Measurements from ENCODE around the gene TAB3.

The TAB3 gene, protein sequence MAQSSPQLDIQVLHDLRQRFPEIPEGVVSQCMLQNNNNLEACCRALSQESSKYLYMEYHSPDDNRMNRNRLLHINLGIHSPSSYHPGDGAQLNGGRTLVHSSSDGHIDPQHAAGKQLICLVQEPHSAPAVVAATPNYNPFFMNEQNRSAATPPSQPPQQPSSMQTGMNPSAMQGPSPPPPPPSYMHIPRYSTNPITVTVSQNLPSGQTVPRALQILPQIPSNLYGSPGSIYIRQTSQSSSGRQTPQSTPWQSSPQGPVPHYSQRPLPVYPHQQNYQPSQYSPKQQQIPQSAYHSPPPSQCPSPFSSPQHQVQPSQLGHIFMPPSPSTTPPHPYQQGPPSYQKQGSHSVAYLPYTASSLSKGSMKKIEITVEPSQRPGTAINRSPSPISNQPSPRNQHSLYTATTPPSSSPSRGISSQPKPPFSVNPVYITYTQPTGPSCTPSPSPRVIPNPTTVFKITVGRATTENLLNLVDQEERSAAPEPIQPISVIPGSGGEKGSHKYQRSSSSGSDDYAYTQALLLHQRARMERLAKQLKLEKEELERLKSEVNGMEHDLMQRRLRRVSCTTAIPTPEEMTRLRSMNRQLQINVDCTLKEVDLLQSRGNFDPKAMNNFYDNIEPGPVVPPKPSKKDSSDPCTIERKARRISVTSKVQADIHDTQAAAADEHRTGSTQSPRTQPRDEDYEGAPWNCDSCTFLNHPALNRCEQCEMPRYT

DNA sequence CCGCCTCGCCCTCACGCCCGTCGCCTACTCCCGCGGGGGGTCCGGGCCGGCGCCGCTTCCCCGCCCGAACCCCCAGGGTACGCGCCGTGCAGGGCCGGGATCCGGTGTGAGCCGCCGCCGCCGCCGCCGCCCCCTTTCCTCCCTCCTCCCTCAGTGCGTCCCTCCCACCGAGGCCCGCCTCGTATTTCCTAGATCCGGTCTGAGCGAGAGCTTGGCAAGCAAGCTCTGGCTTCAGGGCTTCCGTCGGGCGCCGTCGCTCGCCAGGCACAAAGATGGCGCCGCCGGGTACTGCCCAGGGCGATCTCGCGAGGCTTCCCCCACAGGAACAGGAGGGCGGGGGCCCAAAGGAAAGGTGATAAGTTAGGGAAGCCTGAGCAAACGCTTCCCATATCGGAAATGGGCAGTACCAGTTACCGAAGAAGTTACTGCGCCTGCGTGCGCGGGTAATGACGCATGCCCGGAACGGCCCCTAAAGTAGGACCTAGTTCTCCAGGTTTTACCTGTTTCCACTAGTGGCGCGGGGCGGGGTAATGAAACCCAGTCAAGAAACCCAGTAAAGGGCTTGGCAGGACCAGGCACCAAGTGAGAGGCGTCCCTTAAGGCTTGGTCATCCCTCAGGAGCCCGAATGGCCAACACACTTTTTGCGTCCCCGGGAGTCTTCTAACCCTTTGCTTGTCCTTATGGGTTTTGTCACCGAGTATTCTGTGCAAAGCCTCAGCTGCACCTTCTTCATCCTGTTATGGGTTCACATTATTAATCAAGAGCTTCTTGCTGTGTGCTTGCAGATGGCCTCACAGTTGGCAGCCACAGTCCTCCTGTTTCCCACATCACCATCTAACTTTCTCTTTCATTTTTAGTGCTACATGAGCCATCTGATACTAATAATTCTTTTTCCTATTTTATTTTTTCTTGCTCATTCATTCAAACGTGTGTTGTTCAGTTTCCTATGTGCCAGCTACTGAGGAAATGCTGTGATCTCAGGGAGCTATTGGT, at the start of gene TAB3:
Gene TAB3 (minus strand): TSS at position 108 of the 994 bp plus-strand sequence. CDS start 29,666 bp downstream, outside the sequence.
- peak; percentile 98 for DNase-seq

GRCh38 chrX:30938295-30938694, 49.2 kb upstream of the TAB3 start:
- no peak for DNase-seq

DNA sequence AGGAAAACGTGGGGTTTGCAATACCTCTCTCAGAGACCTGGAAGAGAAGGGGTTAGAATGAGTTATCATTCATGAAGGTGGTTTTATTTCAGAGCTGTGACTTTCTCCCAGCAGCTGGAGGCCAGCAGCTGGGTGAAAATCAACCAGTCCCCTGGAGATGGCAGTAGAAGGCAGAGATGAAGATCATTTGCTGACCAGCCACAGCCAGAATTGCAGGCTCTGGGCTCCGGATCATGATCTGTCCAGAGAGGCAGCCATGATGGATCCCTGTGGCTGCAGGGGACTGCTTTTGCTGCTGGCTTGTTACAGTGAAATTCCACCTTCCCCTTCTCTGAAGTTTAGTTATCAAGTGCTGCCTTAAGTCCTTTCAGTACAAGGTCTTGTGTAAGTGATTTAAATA, 46.9 kb upstream of the TAB3 start:
- peak; percentile 3 for DNase-seq

- DNase-seq: no peak
Observed at GRCh38 chrX:30931920-30932319, 42.9 kb upstream of the TAB3 start.

- no peak for DNase-seq
Observed at GRCh38 chrX:30930679-30931078, 41.6 kb upstream of the TAB3 start.

DNA sequence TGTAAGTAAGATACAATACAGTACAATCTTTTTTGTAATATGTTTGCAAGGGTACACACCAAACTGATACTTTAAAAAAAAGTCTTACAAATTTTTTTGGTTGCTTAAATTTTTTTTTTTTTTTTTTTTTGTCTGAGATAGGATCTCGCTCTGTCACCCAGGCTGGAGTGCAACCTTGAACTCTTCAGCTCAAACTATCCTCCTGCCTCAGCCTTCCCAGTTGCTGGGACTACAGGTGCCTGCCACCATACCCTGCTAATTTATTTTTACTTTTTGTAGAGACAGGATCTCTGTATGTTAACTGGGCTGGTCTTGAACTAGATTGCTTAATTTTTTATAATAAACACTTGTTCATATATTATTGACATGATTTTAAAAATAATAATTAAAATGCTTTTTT, 41.1 kb upstream of the TAB3 start:
- no peak for DNase-seq

GRCh38 chrX:30920271-30920670, 31.2 kb upstream of the TAB3 start:
- no peak for DNase-seq

GRCh38 chrX:30918480-30918879, 29.4 kb upstream of the TAB3 start:
- DNase-seq: no peak

DNA sequence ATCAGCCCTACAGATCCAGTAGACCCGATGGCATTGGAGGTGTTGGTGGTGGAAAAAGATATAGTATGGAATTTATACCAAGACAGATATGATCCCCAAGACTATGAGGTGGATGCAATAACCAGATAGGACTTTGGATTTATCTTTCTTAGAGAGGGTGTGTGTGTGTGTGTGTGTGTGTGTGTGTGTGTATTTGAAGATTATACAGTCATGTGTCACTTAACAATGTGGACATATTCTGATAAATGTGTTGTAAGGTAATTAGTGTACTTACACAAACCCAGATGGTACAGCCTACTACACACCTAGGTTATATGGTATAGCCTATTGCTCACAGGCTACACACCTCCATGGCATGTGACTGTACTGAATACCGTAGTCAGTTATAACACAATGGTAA, 24.4 kb upstream of the TAB3 start:
- no peak for DNase-seq

GRCh38 chrX:30910124-30910860, 21.2 kb upstream of the TAB3 start:
- no peak for DNase-seq

DNA sequence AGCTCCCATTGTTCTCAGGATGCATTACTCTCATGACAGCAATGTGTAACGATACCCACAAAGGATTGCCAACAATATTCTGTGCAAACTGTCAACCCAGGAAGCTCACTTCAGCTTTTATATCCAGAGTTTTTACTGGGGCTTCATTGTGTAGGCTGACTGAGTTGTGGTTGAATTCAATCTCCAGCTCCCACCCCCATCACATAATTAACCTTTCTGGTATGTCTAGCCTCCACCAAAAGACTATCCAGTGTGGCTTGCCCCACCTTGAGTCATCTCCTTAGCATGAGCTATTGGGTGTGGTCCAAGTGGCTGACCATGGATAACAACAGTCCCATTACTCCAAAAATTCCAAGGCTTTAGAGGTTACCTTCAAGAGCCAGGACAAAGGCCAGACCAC, 17.7 kb upstream of the TAB3 start:
- no peak for DNase-seq

- no peak for DNase-seq
Observed at GRCh38 chrX:30905321-30905720, 16.3 kb upstream of the TAB3 start.

- peak; percentile 1 for DNase-seq
Observed at GRCh38 chrX:30904632-30905031, 15.6 kb upstream of the TAB3 start.

DNA sequence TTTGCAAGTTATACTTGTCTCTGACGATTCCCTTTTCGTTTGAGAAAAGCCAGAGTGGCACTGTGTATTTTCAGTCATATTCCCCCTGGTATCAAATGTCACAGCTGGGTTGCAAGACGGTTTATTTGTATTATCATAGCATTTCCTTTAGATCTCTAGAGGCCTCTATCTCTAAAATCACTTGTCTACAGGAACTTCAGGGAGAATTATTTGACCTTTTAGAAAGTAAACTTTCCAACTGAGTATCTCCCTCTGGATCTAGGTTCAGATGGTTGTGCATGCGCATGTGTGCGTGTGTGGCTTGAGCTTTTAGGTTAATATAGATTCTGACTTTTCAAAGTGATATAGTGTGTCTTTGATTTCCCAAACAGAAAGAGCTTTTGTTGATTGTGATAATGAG, 15.1 kb upstream of the TAB3 start:
- DNase-seq: no peak

DNA sequence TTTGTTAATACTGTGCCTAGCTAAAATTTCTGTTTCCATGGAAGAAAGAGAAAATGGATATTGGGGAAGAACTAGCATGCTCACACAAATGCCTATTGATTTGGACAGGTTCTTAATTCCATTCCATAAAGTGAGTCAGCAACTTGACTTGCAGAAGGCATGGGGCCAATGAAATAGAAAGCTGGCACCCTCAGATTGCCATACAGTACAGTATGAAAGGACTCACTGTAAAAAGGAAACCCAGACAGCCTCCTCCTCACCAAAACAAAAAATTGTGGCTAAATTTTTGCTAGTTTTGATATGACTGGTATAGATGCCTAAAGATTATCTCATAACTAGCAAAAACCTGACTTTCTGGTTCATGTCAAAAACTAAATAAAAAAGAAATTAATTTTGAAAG, 11.2 kb upstream of the TAB3 start:
- no peak for DNase-seq

DNA sequence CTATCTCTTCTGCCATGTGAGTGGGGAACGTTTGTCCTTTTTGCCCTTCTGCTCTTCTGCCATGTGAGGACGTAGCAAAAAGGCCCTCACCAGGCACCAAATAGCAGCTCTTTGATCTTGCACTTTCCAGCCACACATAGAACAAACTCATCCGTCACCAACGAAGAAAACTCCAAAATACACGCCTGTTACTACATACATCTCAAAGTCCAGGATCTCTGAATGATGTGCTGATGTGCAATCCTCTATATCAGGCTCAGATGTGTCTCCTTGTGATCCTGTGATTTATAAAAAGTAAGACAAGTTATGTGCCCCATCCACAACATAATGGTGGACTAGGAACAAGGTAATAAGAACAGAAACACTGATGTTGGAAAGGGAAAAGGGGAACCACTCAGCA, 9.8 kb upstream of the TAB3 start:
- DNase-seq: no peak

DNA sequence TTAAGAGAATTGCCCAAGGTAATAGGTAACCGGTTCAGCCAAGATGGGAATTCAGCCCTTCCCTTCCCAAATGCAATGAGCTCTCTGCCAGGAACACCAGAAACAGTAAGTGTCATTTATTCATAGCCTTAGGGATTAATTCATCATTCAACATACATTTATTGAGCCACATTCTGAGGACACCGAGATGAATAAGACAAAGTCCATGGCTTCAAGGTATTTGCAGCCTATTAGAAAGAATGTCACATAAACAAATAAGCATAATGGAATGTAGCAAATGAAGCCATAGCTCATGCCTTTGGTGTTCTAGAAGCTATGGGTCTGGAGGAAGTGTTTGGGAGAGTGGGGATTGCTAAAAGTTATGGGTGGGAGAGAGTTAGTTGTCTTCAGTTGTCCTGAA, 6.3 kb upstream of the TAB3 start:
- DNase-seq: no peak

GRCh38 chrX:30893206-30893605, 4.2 kb upstream of the TAB3 start:
- no peak for DNase-seq

DNA sequence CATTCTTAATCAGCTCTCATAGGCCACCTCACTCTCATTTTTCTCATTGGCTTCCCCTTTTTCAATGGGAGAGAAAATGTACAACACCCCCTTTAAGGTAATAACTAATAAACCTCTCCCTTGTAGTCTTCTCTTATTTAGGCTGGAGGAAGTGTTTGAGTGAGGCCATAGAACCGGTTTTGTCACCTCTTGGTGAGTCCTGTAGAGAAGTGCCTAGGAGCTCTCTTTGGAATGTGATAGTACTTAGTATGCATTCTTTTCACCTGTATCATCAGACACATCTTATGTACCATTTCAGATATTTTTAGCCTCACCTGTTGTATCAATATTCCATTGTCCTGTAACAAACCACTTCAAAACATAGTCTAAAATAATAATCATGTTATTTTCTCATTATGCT, 3.5 kb upstream of the TAB3 start:
- no peak for DNase-seq

GRCh38 chrX:30888526-30889146, 418 bp downstream of the TAB3 start:
- DNase-seq: peak; percentile 46

DNA sequence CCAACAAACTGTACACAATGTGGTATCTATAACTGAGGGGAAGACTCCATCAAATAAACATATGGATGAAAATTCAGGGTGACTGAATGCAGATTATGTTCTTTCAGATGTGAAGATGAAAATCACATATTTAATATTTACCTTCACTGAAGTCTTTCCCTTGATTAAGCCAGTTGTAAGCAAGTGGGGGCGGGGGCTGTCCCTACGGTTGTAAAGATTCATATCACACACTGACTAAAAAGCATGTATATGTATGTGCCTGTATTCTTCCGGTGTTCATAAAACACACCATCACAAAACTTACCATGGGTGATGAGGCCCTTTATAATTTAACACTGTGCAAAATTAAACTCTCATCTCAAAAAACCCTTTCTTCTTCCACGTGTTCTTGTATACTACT, 1.3 kb downstream of the TAB3 start:
- DNase-seq: no peak

- no peak for DNase-seq
Observed at GRCh38 chrX:30887288-30887687, 1.8 kb downstream of the TAB3 start.
